H1 (cell line): ENCODE measurements around the gene POU2F1. TPM values are rescaled to one million over a fixed set of nuclear protein-coding genes. Genes with fewer than 3 reads are reported as not detected.

Experiments
- BACH1 ChIP-seq: IDR thresholded peaks from 2 replicates; pipeline ENCODE4 v1.6.1; 2012; ENCODE audit warnings: low read length, improper control_type of control experiment
- CHD7 ChIP-seq: fragments of 300-600 bp; sonication (generic); IDR thresholded peaks from 2 replicates; pipeline ENCODE4 v1.7.1; 2012; ENCODE audit warnings: low read length, moderate library complexity, mild to moderate bottlenecking, inconsistent platforms; ENCODE audit not compliant: insufficient replicate concordance
- KDM4A ChIP-seq: IDR thresholded peaks from one replicate; pipeline ENCODE4 v1.7.1; 2012; ENCODE audit warnings: low read depth, mild to moderate bottlenecking, moderate library complexity, low read length, inconsistent platforms; ENCODE audit not compliant: severe bottlenecking
- RAD21 ChIP-seq, 2 experiments: IDR thresholded peaks in 1 of 2; conservative IDR thresholded peaks in 1 of 2; 2 replicates each; pipeline ENCODE4 v1.6.1; 2011; ENCODE audit warnings: low read depth in 2 of 2, low read length in 2 of 2, improper control_type of control experiment in 1 of 2, inconsistent platforms in 1 of 2, mild to moderate bottlenecking in 1 of 2, moderate library complexity in 1 of 2
- RBBP5 ChIP-seq: IDR thresholded peaks from 2 replicates; pipeline ENCODE4 v1.7.1; 2012; ENCODE audit warnings: low read depth, mild to moderate bottlenecking, inconsistent platforms, low read length, moderate library complexity, borderline replicate concordance
- SRF ChIP-seq: IDR thresholded peaks from 2 replicates; pipeline ENCODE4 v1.6.1; 2011; ENCODE audit warnings: mild to moderate bottlenecking, low read depth, low read length, moderate library complexity
- TBP ChIP-seq: IDR thresholded peaks from 2 replicates; pipeline ENCODE4 v1.6.1; 2011; ENCODE audit warnings: low read depth, low read length, improper control_type of control experiment
- polyA plus RNA-seq, 7 experiments: library from polyadenylated mRNA; depleted of rRNA in 3 of 7; stranded (reverse) in 5 of 7; unstranded in 2 of 7; fragments of >200 nt in 5 of 7; fragments of 200-250 nt in 2 of 7; gene quantifications; 1 replicate in 5 of 7; 2 replicates in 1 of 7; 4 replicates in 1 of 7; pipeline versions ENCODE4 v1.2.1 to v1.2.3, GENCODE V29; 2011 to 2013; ENCODE audit warnings: missing spikeins in 2 of 7, mixed read lengths in 2 of 7
- total RNA-seq: library from RNA; stranded (reverse); fragmentation: NEBNext Ultra II Directional; extraction: Animal tissue kit (Norgen Biotek cat#: 25700); gene quantifications from 2 replicates; pipeline ENCODE4 v1.2.1, GENCODE V29; 2021
- TF ChIP-seq, protein P1 (sequence below): IDR thresholded peaks from 2 replicates; pipeline ENCODE4 v1.6.1; 2012; ENCODE audit warnings: inconsistent platforms

POU2F1 gene
- total and polyA plus RNA-seq, 2 of the 8 experiments (the other 6 are each of a cell fraction or from before 2014, with no cell fraction given) = 37.0 to 57.2 TPM

DNA sequence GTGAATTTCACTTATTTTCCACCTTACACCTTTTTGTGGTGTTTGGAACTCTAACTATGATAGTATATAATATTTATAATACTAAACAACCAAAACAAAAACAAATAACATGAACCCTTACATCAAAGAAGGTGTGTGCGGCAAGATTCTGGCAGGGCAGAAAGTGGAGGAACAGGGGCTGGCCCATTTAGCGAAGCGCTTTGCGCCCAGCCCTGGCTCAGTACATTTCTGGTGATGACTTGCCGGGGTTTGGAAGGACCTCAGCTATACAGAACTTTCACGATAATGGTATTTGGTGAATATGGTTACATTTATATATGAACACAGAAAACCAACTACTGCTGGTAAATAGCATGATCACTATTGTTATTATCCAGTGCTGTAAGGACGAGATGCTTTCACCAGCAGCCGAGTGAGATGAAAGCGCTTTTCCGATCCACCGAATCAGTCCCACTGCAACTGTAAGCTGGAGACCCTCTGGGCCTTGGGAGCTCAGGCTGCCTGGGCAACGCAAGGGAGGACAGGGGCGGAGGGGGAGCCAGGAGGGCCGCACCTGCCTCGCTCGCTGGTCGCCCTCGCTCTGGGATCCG lies 233.7 kb downstream of the POU2F1 start (continued):
- TF ChIP-seq RAD21 (IDR thresholded peaks at IDR 0.05 in 1 of 2, conservative IDR thresholded peaks at IDR 0.05 in 1 of 2; ENCODE audit: low read depth in 2 of 2, low read length in 2 of 2) (0 out of 4 replicates have a peak, but pooled peaks of 1 of the 2 experiments have one; percentile 1), TBP (peak; percentile 57; the same call in 1 of the 2 replicates), KDM4A (no peak), RBBP5 (no peak), BACH1 (no peak), CHD7 (peak; percentile 18), SRF (no peak)
- TF ChIP-seq, protein P1, sequence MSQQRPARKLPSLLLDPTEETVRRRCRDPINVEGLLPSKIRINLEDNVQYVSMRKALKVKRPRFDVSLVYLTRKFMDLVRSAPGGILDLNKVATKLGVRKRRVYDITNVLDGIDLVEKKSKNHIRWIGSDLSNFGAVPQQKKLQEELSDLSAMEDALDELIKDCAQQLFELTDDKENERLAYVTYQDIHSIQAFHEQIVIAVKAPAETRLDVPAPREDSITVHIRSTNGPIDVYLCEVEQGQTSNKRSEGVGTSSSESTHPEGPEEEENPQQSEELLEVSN = no peak
- TF ChIP-seq, all 59 proteins: peak for 4
